CD4-positive, alpha-beta T cell (primary cell): ENCODE data around the gene TENM4. TPM values are rescaled to one million over a fixed set of nuclear protein-coding genes. Genes with fewer than 3 reads are reported as not detected.

Source experiments
- ATAC-seq: fragments of 200-7000 bp; cut with Tn5 transposase; one replicate; pipeline ENCODE4 v1.10.0; 2022; ENCODE audit warnings: mild to moderate bottlenecking; ENCODE audit not compliant: poor library complexity
- CTCF ChIA-PET: fragments of 350-600 bp; sonication (Branson Sonifier 250); formaldehyde crosslinking; loops from one replicate; lab custom pipeline; 2021; ENCODE audit warnings: antibody characterized with exemption, inconsistent platforms; lab: Charles Lee
- POLR2A ChIA-PET: fragments of 350-600 bp; sonication (Branson Sonifier 250); formaldehyde crosslinking; loops from one replicate; lab custom pipeline; 2021; ENCODE audit warnings: antibody characterized with exemption, inconsistent platforms; lab: Charles Lee
- DNase-seq, 14 experiments: peaks; one replicate each; pipeline ENCODE4 v3.0.0-alpha.2; 2013 to 2020; ENCODE audit warnings: mixed read lengths in 2 of 14
- H3K27ac ChIP-seq, 2 donors: one replicate each; pipeline versions ENCODE4 v1.5.1 to v1.7.0; 2013; ENCODE audit warnings: low read length in 2 of 2, low read depth in 1 of 2, mild to moderate bottlenecking in 1 of 2
- H3K27me3 ChIP-seq, 2 experiments: 1 replicate in 1 of 2; 2 replicates in 1 of 2; pipeline versions ENCODE4 v1.6.1 to v1.7.0; 2013; ENCODE audit warnings: low read length in 2 of 2, control low read depth in 1 of 2, mild to moderate bottlenecking in 1 of 2, moderate library complexity in 1 of 2; ENCODE audit not compliant: insufficient read depth in 2 of 2, control insufficient read depth in 1 of 2
- H3K36me3 ChIP-seq: one replicate; pipeline ENCODE4 v1.6.1; 2013; ENCODE audit warnings: low read length, control low read depth; ENCODE audit not compliant: insufficient read depth
- H3K4me1 ChIP-seq: one replicate; pipeline ENCODE4 v1.6.1; 2013; ENCODE audit warnings: low read length, control low read depth; ENCODE audit not compliant: insufficient read depth
- H3K4me3 ChIP-seq: one replicate; pipeline ENCODE4 v1.5.1; 2013; ENCODE audit warnings: mild to moderate bottlenecking, low read length, moderate library complexity
- H3K9me3 ChIP-seq, 2 experiments: 1 replicate in 1 of 2; 2 replicates in 1 of 2; pipeline versions ENCODE4 v1.6.1 to v1.7.0; 2013; ENCODE audit warnings: low read length in 2 of 2, mild to moderate bottlenecking in 2 of 2, control low read depth in 1 of 2, moderate library complexity in 1 of 2; ENCODE audit not compliant: control insufficient read depth in 1 of 2, insufficient read depth in 1 of 2
- H3K27ac Mint-ChIP-seq: one replicate; pipeline ENCODE4 v1.8.0; 2020; ENCODE audit warnings: mixed read lengths
- H3K27me3 Mint-ChIP-seq: one replicate; pipeline ENCODE4 v1.8.0; 2021; ENCODE audit warnings: mixed read lengths
- H3K36me3 Mint-ChIP-seq: one replicate; pipeline ENCODE4 v1.8.0; 2021; ENCODE audit warnings: low read depth, mixed read lengths
- H3K4me1 Mint-ChIP-seq: one replicate; pipeline ENCODE4 v1.8.0; 2021; ENCODE audit warnings: low read depth, mixed read lengths
- H3K4me3 Mint-ChIP-seq: one replicate; pipeline ENCODE4 v1.8.0; 2020; ENCODE audit warnings: mild to moderate bottlenecking, mixed read lengths
- H3K9me3 Mint-ChIP-seq: one replicate; pipeline ENCODE4 v1.8.0; 2020; ENCODE audit warnings: mixed read lengths
- CTCF ChIP-seq: fragments of 200-600 bp; IDR thresholded peaks from one replicate; pipeline ENCODE4 v1.8.0; 2022; ENCODE audit warnings: antibody characterized with exemption, mild to moderate bottlenecking
- intact Hi-C, 2 experiments: fragments of 100-400 bp; cut with DNase I in 1 of 2; cut with micrococcal nuclease in 1 of 2; formaldehyde crosslinking; loops; one replicate each; pipeline versions ENCODE4 v1.15.1 to v1.9.0; 2023 to 2025; cut with DNase I, micrococcal nuclease
- total RNA-seq, 174 experiments: library from RNA in 2 of 174; stranded (reverse) in 2 of 174; gene quantifications; one replicate each; pipeline ENCODE4 v1.2.3 and lab custom pipeline; 2021 to 2026

Gene TENM4
- total RNA-seq, 2 experiments from 2014 or later = 0.22 to 0.31 TPM

GRCh38 chr11:78935398-78936068 is 505.3 kb downstream of the TENM4 start:
- Histone ChIP-seq H3K4me1 (no peaks in the 10 kb centered on the region), H3K27me3 (no peaks in the 10 kb centered on the region), H3K36me3 (no peaks in the 10 kb centered on the region), H3K27ac (no peak overlapping the region), H3K9me3 (peaks cover 0 to 5% of the 10 kb centered on the region in 2 experiments), H3K4me3 (no peak overlapping the region)
- Mint-ChIP-seq H3K4me3 (no peak overlapping the region), H3K27ac (no peak overlapping the region), H3K27me3 (peaks cover 17% of the 10 kb centered on the region), H3K4me1 (no peaks in the 10 kb centered on the region), H3K9me3 (no peaks in the 10 kb centered on the region), H3K36me3 (no peaks in the 10 kb centered on the region)
- POLR2A ChIA-PET = no interaction called here
- CTCF ChIA-PET = interaction anchor here (0.7 kb wide), 1 partner anchor 114 kb away, joined by 5 read pairs; no protein-coding TSS in a partner anchor
- intact Hi-C loops = no loop called here
- DNase-seq (peak in 1 of 14 experiments; percentile 11), ATAC-seq (no peak)
- TF ChIP-seq CTCF = no peak

DNA sequence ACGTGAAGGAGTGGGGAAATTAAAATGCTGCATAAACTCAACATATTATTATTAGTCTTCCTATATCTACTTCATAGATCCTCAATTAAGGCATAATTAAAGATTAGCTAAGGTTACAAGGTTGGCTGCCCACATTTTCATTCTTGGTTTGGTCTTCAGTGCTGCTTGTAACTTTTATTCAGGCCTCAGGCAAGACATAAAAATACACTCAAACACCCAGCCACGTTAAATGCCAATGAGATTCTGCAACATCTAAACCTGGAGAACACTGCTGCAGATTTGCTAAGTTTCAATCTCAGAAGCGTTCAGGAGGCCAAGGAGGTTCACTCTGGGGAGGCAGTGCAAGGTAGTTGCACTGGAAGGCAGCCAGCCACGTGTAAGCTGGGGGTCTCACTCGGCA is 507.5 kb downstream of the TENM4 start:
- Histone ChIP-seq H3K9me3 (peaks cover 0 to 5% of the 10 kb centered on the region in 2 experiments), H3K36me3 (no peaks in the 10 kb centered on the region), H3K27me3 (no peaks in the 10 kb centered on the region), H3K4me1 (no peaks in the 10 kb centered on the region), H3K27ac (no peak overlapping the region), H3K4me3 (no peak overlapping the region)
- Mint-ChIP-seq H3K9me3 (no peaks in the 10 kb centered on the region), H3K27me3 (peaks cover 17% of the 10 kb centered on the region), H3K4me3 (no peak overlapping the region), H3K4me1 (no peaks in the 10 kb centered on the region), H3K27ac (no peak overlapping the region), H3K36me3 (no peaks in the 10 kb centered on the region)
- no peak for TF ChIP-seq CTCF
- ATAC-seq = no peak
- ChIA-PET POLR2A (no interaction called here), CTCF (no interaction called here)
- intact Hi-C loops = no loop called here
- DNase-seq = no peak

GRCh38 chr11:78932757-78933156 is 508.1 kb downstream of the TENM4 start:
- CTCF ChIA-PET = no interaction called here
- Mint-ChIP-seq H3K9me3 (no peaks in the 10 kb centered on the region), H3K36me3 (no peaks in the 10 kb centered on the region), H3K27me3 (peaks cover 19% of the 10 kb centered on the region), H3K4me1 (no peaks in the 10 kb centered on the region), H3K27ac (no peak overlapping the region), H3K4me3 (no peak overlapping the region)
- Histone ChIP-seq H3K4me3 (no peak overlapping the region), H3K4me1 (no peaks in the 10 kb centered on the region), H3K36me3 (no peaks in the 10 kb centered on the region), H3K9me3 (peaks cover 0 to 5% of the 10 kb centered on the region in 2 experiments), H3K27ac (no peak overlapping the region), H3K27me3 (no peaks in the 10 kb centered on the region)
- ATAC-seq (no peak), DNase-seq (no peak)
- intact Hi-C loops = no loop called here
- POLR2A ChIA-PET = no interaction called here
- no peak for TF ChIP-seq CTCF
